Hepatocyte (in vitro differentiated cells): ENCODE measurements around the gene GALNT18. TPM values are rescaled to one million over a fixed set of nuclear protein-coding genes. Genes with fewer than 3 reads are reported as not detected.
A peak's percentile ranks its signal among the peaks of the same experiment; 100 is the strongest.

ENCODE experiments used
- DNase-seq: peaks from one replicate; pipeline ENCODE4 v3.0.0-alpha.2; 2016; ENCODE audit warnings: low spot score
- H2AFZ ChIP-seq: fragments of 200-600 bp; sonication (generic); 2 replicates; pipeline ENCODE4 v1.6.0; 2016; ENCODE audit warnings: antibody characterized with exemption, mild to moderate bottlenecking
- H3K27ac ChIP-seq: fragments of 200-600 bp; sonication (generic); 2 replicates; pipeline ENCODE4 v1.5.1; 2016; ENCODE audit warnings: mild to moderate bottlenecking
- H3K27me3 ChIP-seq: fragments of 200-600 bp; sonication (generic); 2 replicates; pipeline ENCODE4 v1.6.1; 2016
- H3K36me3 ChIP-seq: fragments of 200-600 bp; sonication (generic); replicated peaks from 2 replicates; pipeline ENCODE4 v1.5.1; 2016; ENCODE audit warnings: low read depth; ENCODE audit not compliant: insufficient read depth
- H3K4me1 ChIP-seq: fragments of 200-600 bp; sonication (generic); 2 replicates; pipeline ENCODE4 v1.5.1; 2016; ENCODE audit warnings: mild to moderate bottlenecking, moderate library complexity; ENCODE audit not compliant: insufficient read depth
- H3K4me2 ChIP-seq: fragments of 200-600 bp; sonication (generic); 2 replicates; pipeline ENCODE4 v1.6.0; 2016
- H3K4me3 ChIP-seq: fragments of 200-600 bp; sonication (generic); 2 replicates; pipeline ENCODE4 v1.5.1; 2016; ENCODE audit warnings: mild to moderate bottlenecking
- H3K79me2 ChIP-seq: fragments of 200-600 bp; sonication (generic); 2 replicates; pipeline ENCODE4 v1.6.0; 2017; ENCODE audit warnings: mild to moderate bottlenecking
- H3K9me2 ChIP-seq: fragments of 200-600 bp; sonication (generic); replicated peaks from 2 replicates; pipeline ENCODE4 v1.6.0; 2017; ENCODE audit warnings: mild to moderate bottlenecking; ENCODE audit not compliant: insufficient read depth
- H3K9me3 ChIP-seq: fragments of 200-600 bp; sonication (generic); 2 replicates; pipeline ENCODE4 v1.5.1; 2016; ENCODE audit warnings: low read depth, mild to moderate bottlenecking
- H4K20me1 ChIP-seq: fragments of 200-600 bp; sonication (generic); 2 replicates; pipeline ENCODE4 v1.6.0; 2016; ENCODE audit warnings: mild to moderate bottlenecking; ENCODE audit not compliant: insufficient read depth, poor library complexity, severe bottlenecking
- CTCF ChIP-seq: fragments of 200-600 bp; sonication (generic); IDR thresholded peaks from 2 replicates; pipeline ENCODE4 v1.5.1; 2016; ENCODE audit warnings: antibody characterized with exemption, mild to moderate bottlenecking; ENCODE audit not compliant: poor library complexity
- EZH2 ChIP-seq: fragments of 200-600 bp; sonication (generic); IDR thresholded peaks from 2 replicates; pipeline ENCODE4 v1.6.1; 2016; ENCODE audit warnings: antibody characterized with exemption, mild to moderate bottlenecking, borderline replicate concordance
- EZH2phosphoT487 ChIP-seq: fragments of 200-600 bp; sonication (generic); IDR thresholded peaks from one replicate; pipeline ENCODE4 v1.6.1; 2018; ENCODE audit warnings: antibody characterized with exemption, mild to moderate bottlenecking, low read depth, moderate library complexity; ENCODE audit not compliant: unreplicated experiment, severe bottlenecking
- WGBS: methylation state at CpG from one replicate; pipeline ENCODE4 v1.1.6; 2016; ENCODE audit warnings: low lambda C conversion rate; ENCODE audit errors: missing lambda C conversion rate; 5-methylcytosine and 5-hydroxymethylcytosine counted together
- polyA plus RNA-seq: library from polyadenylated mRNA; unstranded; fragments of >200 nt; fragmentation: Nextera tagmentation; extraction: Ambion mirVana; gene quantifications from 2 replicates; pipeline ENCODE4 v1.2.1, GENCODE V29; 2016
- total RNA-seq: library from RNA; depleted of rRNA; stranded (reverse); fragments of >200 nt; gene quantifications from 2 replicates; pipeline ENCODE4 v1.2.3, GENCODE V29; 2014

The GALNT18 gene
- total and polyA plus RNA-seq, 2 experiments from 2014 or later = 11.6 to 22.4 TPM

GRCh38 chr11:11624204-11624603 lies 2.4 kb upstream of the GALNT18 start:
- WGBS = 98% methylated on average over 3 of the region's 3 CpGs
- Histone ChIP-seq H3K4me2 (no peak overlapping the region), H3K27ac (no peak overlapping the region), H3K4me3 (no peak overlapping the region), H3K4me1 (peaks cover 9% of the 10 kb centered on the region), H2AFZ (no peak overlapping the region), H3K9me2 (no peaks in the 10 kb centered on the region), H3K36me3 (no peaks in the 10 kb centered on the region), H3K27me3 (peaks cover 13% of the 10 kb centered on the region), H3K79me2 (no peaks in the 10 kb centered on the region), H4K20me1 (no peaks in the 10 kb centered on the region), H3K9me3 (no peaks in the 10 kb centered on the region)
- DNase-seq = no peak
- TF ChIP-seq CTCF (no peak), EZH2phosphoT487 (no peak), EZH2 (no peak)

- peak; percentile 63 for DNase-seq
- TF ChIP-seq CTCF (no peak), EZH2 (no peak), EZH2phosphoT487 (no peak)
- Histone ChIP-seq H3K9me3 (no peaks in the 10 kb centered on the region), H3K36me3 (no peaks in the 10 kb centered on the region), H3K27me3 (peaks cover 15% of the 10 kb centered on the region), H3K4me1 (peaks cover 9% of the 10 kb centered on the region), H3K27ac (peak overlapping the region; percentile 20), H3K79me2 (no peaks in the 10 kb centered on the region), H3K9me2 (no peaks in the 10 kb centered on the region), H4K20me1 (no peaks in the 10 kb centered on the region), H3K4me2 (peak overlapping the region; percentile 98), H3K4me3 (no peak overlapping the region), H2AFZ (no peak overlapping the region)
- WGBS = 9% methylated on average over 5 of the region's 5 CpGs
Measured at GRCh38 chr11:11622772-11623171, 967 bp upstream of the GALNT18 start.

GRCh38 chr11:11622340-11622706 lies 518 bp upstream of the GALNT18 start:
- no peaks in the 10 kb centered on the region for H3K79me2 ChIP-seq
- 16% methylated on average over 10 of the region's 12 CpGs for WGBS
- no peaks in the 10 kb centered on the region for H3K9me2 ChIP-seq
- H2AFZ ChIP-seq = peak overlapping the region; percentile 55
- TF ChIP-seq EZH2phosphoT487 = no peak
- TF ChIP-seq CTCF = no peak
- TF ChIP-seq EZH2 = no peak
- H3K27me3 ChIP-seq = peaks cover 15% of the 10 kb centered on the region
- H3K27ac ChIP-seq = no peak overlapping the region
- no peaks in the 10 kb centered on the region for H3K9me3 ChIP-seq
- no peak for DNase-seq
- peak overlapping the region; percentile 98 for H3K4me2 ChIP-seq
- H3K36me3 ChIP-seq = no peaks in the 10 kb centered on the region
- H4K20me1 ChIP-seq = no peaks in the 10 kb centered on the region
- peaks cover 9% of the 10 kb centered on the region for H3K4me1 ChIP-seq
- no peak overlapping the region for H3K4me3 ChIP-seq

- Histone ChIP-seq H3K9me3 (no peaks in the 10 kb centered on the region), H3K4me1 (peaks cover 9% of the 10 kb centered on the region), H3K4me2 (peak overlapping the region; percentile 98), H3K4me3 (peak overlapping the region; percentile 30), H3K9me2 (no peaks in the 10 kb centered on the region), H3K27me3 (peaks cover 15% of the 10 kb centered on the region), H2AFZ (peak overlapping the region; percentile 67), H3K27ac (no peak overlapping the region), H4K20me1 (no peaks in the 10 kb centered on the region), H3K36me3 (no peaks in the 10 kb centered on the region), H3K79me2 (no peaks in the 10 kb centered on the region)
- WGBS = under 1% methylated on average over 51 of the region's 55 CpGs
- peak; percentile 61 for DNase-seq
- TF ChIP-seq EZH2 = no peak
- no peak for TF ChIP-seq CTCF
- TF ChIP-seq EZH2phosphoT487 = no peak
Measured at GRCh38 chr11:11620921-11621572, 758 bp downstream of the GALNT18 start.
